DOHH2 (cell line): ENCODE data around the gene DAZAP1.

Experiments
- H3F3A ChIP-seq: fragments of 200-600 bp; sonication (generic), shearing (Covaris generic); 2 replicates; pipeline ENCODE4 v1.6.0; 2016; ENCODE audit warnings: antibody characterized with exemption, mild to moderate bottlenecking; ENCODE audit not compliant: control insufficient read depth, insufficient read depth
- H3K27ac ChIP-seq: fragments of 200-600 bp; sonication (generic); 2 replicates; pipeline ENCODE4 v1.5.1; 2014; ENCODE audit warnings: low read depth, mild to moderate bottlenecking, low read length, moderate library complexity
- H3K27me3 ChIP-seq: fragments of 200-600 bp; sonication (generic); 2 replicates; pipeline ENCODE4 v1.6.1; 2014; ENCODE audit warnings: mild to moderate bottlenecking, low read length, mixed read lengths; ENCODE audit not compliant: control insufficient read depth
- H3K36me3 ChIP-seq: fragments of 200-600 bp; sonication (generic); 2 replicates; pipeline ENCODE4 v1.6.1; 2014; ENCODE audit warnings: mild to moderate bottlenecking, low read length, moderate library complexity, mixed read lengths; ENCODE audit not compliant: control insufficient read depth
- H3K4me1 ChIP-seq: fragments of 200-600 bp; sonication (generic); 2 replicates; pipeline ENCODE4 v1.6.1; 2014; ENCODE audit warnings: mild to moderate bottlenecking, low read length, mixed read lengths; ENCODE audit not compliant: control insufficient read depth
- H3K4me2 ChIP-seq: fragments of 200-600 bp; sonication (generic); 2 replicates; pipeline ENCODE4 v1.6.0; 2014; ENCODE audit warnings: mild to moderate bottlenecking, low read length, moderate library complexity
- H3K4me3 ChIP-seq: fragments of 200-600 bp; sonication (generic); 2 replicates; pipeline ENCODE4 v1.5.1; 2014; ENCODE audit warnings: mild to moderate bottlenecking, low read length, mixed read lengths
- H3K79me2 ChIP-seq: fragments of 200-600 bp; sonication (generic); 2 replicates; pipeline ENCODE4 v1.6.1; 2014; ENCODE audit warnings: mild to moderate bottlenecking, low read length, mixed read lengths; ENCODE audit not compliant: control insufficient read depth
- H3K9me2 ChIP-seq: fragments of 200-600 bp; sonication (generic); replicated peaks from 2 replicates; pipeline ENCODE4 v1.6.1; 2014; ENCODE audit warnings: mild to moderate bottlenecking, low read length, mixed read lengths; ENCODE audit not compliant: control insufficient read depth
- H3K9me3 ChIP-seq: fragments of 200-600 bp; sonication (generic); 2 replicates; pipeline ENCODE4 v1.6.1; 2014; ENCODE audit warnings: antibody characterized with exemption, low read length, mixed read lengths; ENCODE audit not compliant: control insufficient read depth, insufficient read depth
- H4K20me1 ChIP-seq: fragments of 200-600 bp; sonication (generic); 2 replicates; pipeline ENCODE4 v1.6.0; 2014; ENCODE audit warnings: low read depth, mild to moderate bottlenecking, antibody characterized with exemption, low read length, moderate library complexity; ENCODE audit not compliant: control insufficient read depth, insufficient read depth
- CTCF ChIP-seq: fragments of 200-600 bp; sonication (generic); IDR thresholded peaks from one replicate; pipeline ENCODE4 v1.5.1; 2014; ENCODE audit warnings: antibody characterized with exemption, mild to moderate bottlenecking, low read depth, low read length; ENCODE audit not compliant: poor library complexity, severe bottlenecking
- EZH2phosphoT487 ChIP-seq: fragments of 200-600 bp; sonication (generic); IDR thresholded peaks from 2 replicates; pipeline ENCODE4 v1.6.1; 2017; ENCODE audit warnings: borderline replicate concordance, mild to moderate bottlenecking, antibody characterized with exemption, low read length, moderate library complexity, mixed read lengths

DAZAP1 gene

GRCh38 chr19:1410136-1410786, 2.9 kb downstream of the DAZAP1 start:
- H3K36me3 ChIP-seq = peaks cover 71% of the 10 kb centered on the region
- peaks cover 78% of the 10 kb centered on the region for H3K79me2 ChIP-seq
- peaks cover 5% of the 10 kb centered on the region for H3F3A ChIP-seq
- peaks cover 56% of the 10 kb centered on the region for H4K20me1 ChIP-seq
- H3K27me3 ChIP-seq = no peaks in the 10 kb centered on the region
- H3K4me1 ChIP-seq = peaks cover 32% of the 10 kb centered on the region
- peak overlapping the region; percentile 100 for H3K4me2 ChIP-seq
- no peaks in the 10 kb centered on the region for H3K9me2 ChIP-seq
- TF ChIP-seq CTCF (no peak), EZH2phosphoT487 (no peak)
- H3K4me3 ChIP-seq = no peak overlapping the region; the same call in 1 of the 2 replicates
- no peak overlapping the region for H3K27ac ChIP-seq
- H3K9me3 ChIP-seq = no peaks in the 10 kb centered on the region

- Histone ChIP-seq H3K79me2 (peaks cover 83% of the 10 kb centered on the region), H3K9me2 (no peaks in the 10 kb centered on the region), H4K20me1 (peaks cover 62% of the 10 kb centered on the region), H3K27ac (no peak overlapping the region), H3K9me3 (no peaks in the 10 kb centered on the region), H3K36me3 (peaks cover 77% of the 10 kb centered on the region), H3K4me2 (peak overlapping the region; percentile 100), H3K27me3 (no peaks in the 10 kb centered on the region), H3K4me1 (peaks cover 31% of the 10 kb centered on the region), H3F3A (peaks cover 5% of the 10 kb centered on the region), H3K4me3 (no peak overlapping the region)
- no peak for TF ChIP-seq EZH2phosphoT487
- no peak for TF ChIP-seq CTCF
Measured at GRCh38 chr19:1410789-1411188, 3.4 kb downstream of the DAZAP1 start.

- H3K36me3 ChIP-seq = peaks cover 84% of the 10 kb centered on the region
- no peak overlapping the region for H3K4me2 ChIP-seq
- H3K9me2 ChIP-seq = no peaks in the 10 kb centered on the region
- no peak overlapping the region for H3K4me3 ChIP-seq
- peaks cover 67% of the 10 kb centered on the region for H4K20me1 ChIP-seq
- no peaks in the 10 kb centered on the region for H3K27me3 ChIP-seq
- no peaks in the 10 kb centered on the region for H3K9me3 ChIP-seq
- no peak for TF ChIP-seq EZH2phosphoT487
- no peak for TF ChIP-seq CTCF
- H3F3A ChIP-seq = no peaks in the 10 kb centered on the region; the same call in 1 of the 2 replicates
- peaks cover 24% of the 10 kb centered on the region for H3K4me1 ChIP-seq
- H3K27ac ChIP-seq = no peak overlapping the region
- H3K79me2 ChIP-seq = peaks cover 90% of the 10 kb centered on the region
Measured at GRCh38 chr19:1411255-1412191, 4.1 kb downstream of the DAZAP1 start.
